ENCODE results near the gene EIF2B2. TPM values are rescaled to one million over a fixed set of nuclear protein-coding genes. Genes with fewer than 3 reads are reported as not detected.

The EIF2B2 gene
- total RNA-seq, 1 donor from 2014 or later: 37.7 TPM

DNA sequence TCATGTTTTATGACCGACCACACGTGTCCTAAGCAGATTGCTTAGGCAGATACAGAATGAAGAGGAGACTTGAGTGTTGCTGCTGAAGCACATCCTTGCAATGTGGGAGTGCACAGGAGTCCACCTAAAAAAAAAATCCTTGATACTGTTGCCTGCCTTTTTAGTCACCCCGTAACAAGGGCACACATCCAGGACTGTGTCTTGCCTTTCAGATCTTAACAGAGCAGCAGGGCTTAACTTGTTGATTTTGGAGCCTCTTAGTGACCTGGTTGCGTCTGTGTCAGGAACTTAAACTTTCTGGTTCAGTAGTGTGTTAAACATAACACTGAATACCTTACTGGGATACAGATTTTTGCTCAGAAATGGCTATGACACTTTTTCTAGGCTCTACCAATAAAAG lies 6.5 kb downstream of the EIF2B2 start:
- no peaks in the 10 kb centered on the region for H3K9me3 Mint-ChIP-seq (ENCODE audit: unreplicated experiment)

DNA sequence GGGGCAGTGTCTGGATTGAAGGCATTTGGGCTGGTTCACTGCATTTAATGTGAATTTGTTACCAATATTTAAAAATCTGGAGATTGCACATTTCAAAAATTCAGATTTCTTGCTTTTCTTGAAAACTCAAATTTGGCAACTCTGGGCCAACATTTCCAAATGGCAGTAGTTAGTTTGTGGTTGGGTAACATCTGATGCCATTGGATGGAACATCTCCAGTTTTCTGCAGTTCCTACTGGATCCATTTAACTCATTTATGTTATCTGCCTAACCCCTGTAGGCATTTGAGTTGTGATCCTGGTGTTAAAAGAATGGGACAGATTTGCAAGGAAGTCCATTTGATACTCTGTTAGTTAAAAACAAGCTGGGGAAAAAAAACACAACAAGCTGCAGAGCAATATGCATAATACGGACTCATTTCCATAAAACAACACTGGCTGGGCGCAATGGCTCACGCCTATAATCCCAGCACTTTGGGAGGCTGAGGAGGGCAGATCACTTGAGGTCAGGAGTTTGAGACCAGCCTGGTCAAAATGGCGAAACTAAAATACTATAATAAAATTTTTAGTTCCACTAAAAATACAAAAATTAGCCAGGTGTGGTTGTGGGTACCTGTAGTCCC lies 7.9 kb downstream of the EIF2B2 start:
- Histone ChIP-seq H3K9me3 (ENCODE audit: insufficient read depth, low read depth, low read length) (no peaks in the 10 kb centered on the region), H3K27me3 (ENCODE audit: insufficient read depth, low read length) (no peaks in the 10 kb centered on the region), H3K4me2 (ENCODE audit: low read length) (no peak overlapping the region), H4K20me1 (ENCODE audit: insufficient read depth, low read length) (no peaks in the 10 kb centered on the region), H3K4me3 (ENCODE audit: insufficient read depth, low read depth, low read length) (no peak overlapping the region), H3K4me1 (ENCODE audit: insufficient read depth, low read length) (peaks cover 15% of the 10 kb centered on the region), H3K27ac (ENCODE audit: low read depth, low read length) (no peak overlapping the region), H3K9ac (ENCODE audit: low read length) (no peak overlapping the region), H3K36me3 (ENCODE audit: insufficient read depth, low read length) (peaks cover 48% of the 10 kb centered on the region), H2AFZ (ENCODE audit: low read depth, low read length) (no peak overlapping the region), H3K79me2 (ENCODE audit: insufficient read depth, low read length) (peaks cover 6% of the 10 kb centered on the region)
- Mint-ChIP-seq H3K4me3 (ENCODE audit: unreplicated experiment) (no peak overlapping the region), H3K4me1 (ENCODE audit: low read depth, unreplicated experiment) (peaks cover 16% of the 10 kb centered on the region), H3K27me3 (ENCODE audit: low read depth, unreplicated experiment) (no peaks in the 10 kb centered on the region), H3K27ac (ENCODE audit: unreplicated experiment) (no peak overlapping the region), H3K36me3 (ENCODE audit: low read depth, unreplicated experiment) (peaks cover 15% of the 10 kb centered on the region), H3K9me3 (ENCODE audit: unreplicated experiment) (no peaks in the 10 kb centered on the region)
- DNase-seq (ENCODE audit: low read depth) (no peak), FAIRE-seq (no peak)
- TF ChIP-seq CTCF (IDR thresholded peaks at IDR 0.05; ENCODE audit: insufficient read depth, low read depth, low read length) (no peak), EZH2 (IDR thresholded peaks at IDR 0.05; ENCODE audit: insufficient read depth, low read length) (no peak)

More for the DNA sequence above, 6.5 kb downstream of the EIF2B2 start:
- peaks cover 16% of the 10 kb centered on the region for H3K4me1 ChIP-seq (ENCODE audit: insufficient read depth, low read length)
- FAIRE-seq (no peak), DNase-seq (ENCODE audit: low read depth) (no peak)
- peaks cover 24% of the 10 kb centered on the region for H3K4me1 Mint-ChIP-seq (ENCODE audit: low read depth, unreplicated experiment)
- no peaks in the 10 kb centered on the region for H3K9me3 ChIP-seq (ENCODE audit: insufficient read depth, low read depth, low read length)
- TF ChIP-seq CTCF (IDR thresholded peaks at IDR 0.05; ENCODE audit: insufficient read depth, low read depth, low read length) (no peak), EZH2 (IDR thresholded peaks at IDR 0.05; ENCODE audit: insufficient read depth, low read length) (no peak)
- H3K9ac ChIP-seq (ENCODE audit: low read length): no peak overlapping the region
- no peaks in the 10 kb centered on the region for H4K20me1 ChIP-seq (ENCODE audit: insufficient read depth, low read length)
- H3K36me3 Mint-ChIP-seq (ENCODE audit: low read depth, unreplicated experiment): peaks cover 15% of the 10 kb centered on the region
- H3K27me3 ChIP-seq (ENCODE audit: insufficient read depth, low read length): no peaks in the 10 kb centered on the region
- H3K27ac ChIP-seq (ENCODE audit: low read depth, low read length): no peak overlapping the region
- no peak overlapping the region for H2AFZ ChIP-seq (ENCODE audit: low read depth, low read length)
- H3K4me3 Mint-ChIP-seq (ENCODE audit: unreplicated experiment): no peak overlapping the region
- no peak overlapping the region for H3K27ac Mint-ChIP-seq (ENCODE audit: unreplicated experiment)
- peaks cover 52% of the 10 kb centered on the region for H3K36me3 ChIP-seq (ENCODE audit: insufficient read depth, low read length)
- H3K27me3 Mint-ChIP-seq (ENCODE audit: low read depth, unreplicated experiment): no peaks in the 10 kb centered on the region
- no peak overlapping the region for H3K4me2 ChIP-seq (ENCODE audit: low read length)
- no peak overlapping the region for H3K4me3 ChIP-seq (ENCODE audit: insufficient read depth, low read depth, low read length)
- peaks cover 18% of the 10 kb centered on the region for H3K79me2 ChIP-seq (ENCODE audit: insufficient read depth, low read length)

DNA sequence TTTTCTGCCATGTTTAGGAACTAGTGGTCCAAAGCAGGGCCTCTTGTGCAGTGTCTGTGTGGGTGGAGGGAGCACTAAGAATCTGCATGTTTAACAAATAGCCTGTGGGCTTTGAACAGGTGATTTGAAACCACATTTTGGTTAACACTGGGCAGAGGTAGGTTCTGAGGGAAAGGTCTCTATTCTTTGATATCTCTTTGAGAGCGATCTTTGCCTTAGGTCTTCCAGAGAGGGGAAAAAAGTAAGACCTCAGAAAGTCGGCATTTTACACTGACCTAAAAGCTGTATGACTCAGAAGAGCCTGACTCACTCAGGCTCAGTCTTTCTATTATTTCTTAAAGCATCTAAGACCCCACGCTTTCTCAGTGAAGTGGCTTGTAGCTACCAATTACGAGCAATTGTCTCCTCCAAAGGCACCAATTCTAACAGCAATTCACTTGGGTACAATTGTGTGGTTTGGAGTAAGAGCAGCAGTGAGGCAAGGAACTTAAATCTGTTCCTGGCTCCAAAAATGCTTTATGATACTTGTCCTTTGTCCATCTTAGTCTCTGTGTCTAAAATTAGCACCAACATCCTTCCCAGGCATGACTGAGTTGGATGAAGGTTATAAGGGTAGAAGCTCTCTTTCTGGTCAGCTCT lies 8.8 kb downstream of the EIF2B2 start:
- peaks cover 16% of the 10 kb centered on the region for H3K4me1 Mint-ChIP-seq (ENCODE audit: low read depth, unreplicated experiment)
- Histone ChIP-seq H3K4me3 (ENCODE audit: insufficient read depth, low read depth, low read length) (peak overlapping the region; percentile 17), H3K27ac (ENCODE audit: low read depth, low read length) (peak overlapping the region; percentile 81), H3K27me3 (ENCODE audit: insufficient read depth, low read length) (no peaks in the 10 kb centered on the region), H3K36me3 (ENCODE audit: insufficient read depth, low read length) (peaks cover 47% of the 10 kb centered on the region), H3K4me2 (ENCODE audit: low read length) (peak overlapping the region; percentile 82), H3K4me1 (ENCODE audit: insufficient read depth, low read length) (peaks cover 15% of the 10 kb centered on the region), H3K9me3 (ENCODE audit: insufficient read depth, low read depth, low read length) (no peaks in the 10 kb centered on the region), H3K79me2 (ENCODE audit: insufficient read depth, low read length) (peaks cover 3% of the 10 kb centered on the region), H3K9ac (ENCODE audit: low read length) (peak overlapping the region; percentile 41), H4K20me1 (ENCODE audit: insufficient read depth, low read length) (no peaks in the 10 kb centered on the region), H2AFZ (ENCODE audit: low read depth, low read length) (peak overlapping the region; percentile 63)
- H3K36me3 Mint-ChIP-seq (ENCODE audit: low read depth, unreplicated experiment): peaks cover 15% of the 10 kb centered on the region
- no peaks in the 10 kb centered on the region for H3K27me3 Mint-ChIP-seq (ENCODE audit: low read depth, unreplicated experiment)
- no peaks in the 10 kb centered on the region for H3K9me3 Mint-ChIP-seq (ENCODE audit: unreplicated experiment)
- FAIRE-seq (peak; percentile 87), DNase-seq (ENCODE audit: low read depth) (peak; percentile 73)
- peak overlapping the region; percentile 46 for H3K4me3 Mint-ChIP-seq (ENCODE audit: unreplicated experiment)
- no peak for TF ChIP-seq EZH2 (IDR thresholded peaks at IDR 0.05; ENCODE audit: insufficient read depth, low read length)
- TF ChIP-seq CTCF (IDR thresholded peaks at IDR 0.05; ENCODE audit: insufficient read depth, low read depth, low read length): no peak
- H3K27ac Mint-ChIP-seq (ENCODE audit: unreplicated experiment): peak overlapping the region; percentile 86

All from astrocyte (in vitro differentiated cells and primary cell).